ENCODE data around the gene NR6A1. TPM values are rescaled to one million over a fixed set of nuclear protein-coding genes. Genes with fewer than 3 reads are reported as not detected.

NR6A1 gene
- total and polyA plus RNA-seq, 2 experiments from 2014 or later: 0.16 TPM; not detected in 1

DNA sequence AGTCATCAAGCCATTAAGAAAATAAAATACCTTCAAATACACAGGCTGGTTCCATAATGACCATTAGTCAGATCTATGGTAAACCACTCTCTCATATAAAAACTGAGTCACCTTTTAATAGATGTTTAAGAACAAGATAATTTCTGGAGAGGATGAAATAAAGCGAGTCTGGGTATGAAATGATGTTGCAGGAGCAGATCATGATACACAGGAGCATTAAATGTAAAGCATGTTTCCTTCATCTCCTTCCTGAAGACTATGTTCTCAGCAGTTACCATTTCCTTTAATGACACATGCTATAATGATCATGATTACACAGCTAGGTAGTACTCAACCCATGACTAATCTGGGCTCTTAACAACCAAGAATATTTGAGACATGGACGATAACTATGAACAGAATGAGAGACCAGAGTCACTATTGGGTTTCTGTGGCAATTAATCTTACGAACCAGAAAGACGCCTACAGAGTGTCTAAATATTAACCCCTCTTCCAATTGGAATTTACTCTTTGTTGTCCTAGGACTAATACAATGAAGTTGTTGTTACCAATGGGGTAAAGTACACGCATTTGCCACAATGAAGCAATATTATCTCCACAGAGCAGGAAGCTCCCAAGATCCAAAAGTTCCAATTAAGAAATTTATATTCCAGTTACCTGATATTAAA lies 105.6 kb downstream of the NR6A1 start:
- peak; percentile 91 for DNase-seq
- Histone ChIP-seq H4K20me1 (ENCODE audit: insufficient read depth) (no peaks in the 10 kb centered on the region), H3K36me3 (ENCODE audit: low read depth) (no peaks in the 10 kb centered on the region), H3K27me3 (replicated peaks; ENCODE audit: insufficient read depth) (no peaks in the 10 kb centered on the region), H2AFZ (no peak overlapping the region), H3K9me3 (ENCODE audit: low read depth) (no peaks in the 10 kb centered on the region), H3K9me2 (ENCODE audit: insufficient read depth) (no peaks in the 10 kb centered on the region), H3K9ac (0 out of 2 replicates have a peak overlapping the region, but pooled peaks have one; percentile 2), H3K79me2 (ENCODE audit: insufficient read depth) (peaks cover 87% of the 10 kb centered on the region), H3K4me2 (ENCODE audit: unreplicated experiment) (peak overlapping the region; percentile 60), H3K4me3 (0 out of 2 replicates have a peak overlapping the region, but pooled peaks have one; percentile 33), H3K27ac (peak overlapping the region; percentile 71), H3F3A (ENCODE audit: insufficient read depth) (peaks cover 37% of the 10 kb centered on the region), H3K4me1 (ENCODE audit: insufficient read depth) (peaks cover 24% of the 10 kb centered on the region)
- WGBS, 2 experiments (ENCODE audit: low coverage in 1 of 2, low lambda C conversion rate in 2 of 2, missing lambda C conversion rate in 2 of 2): 15 to 19% methylated on average over 5 of the region's 5 CpGs
- in situ Hi-C loops (cut with MboI): no loop called here
- TF ChIP-seq EZH2 (IDR thresholded peaks at IDR 0.05; ENCODE audit: insufficient read depth, poor library complexity, severe bottlenecking): no peak
- TF ChIP-seq EZH2phosphoT487 (IDR thresholded peaks at IDR 0.05; ENCODE audit: insufficient read depth, low read depth): no peak

DNA sequence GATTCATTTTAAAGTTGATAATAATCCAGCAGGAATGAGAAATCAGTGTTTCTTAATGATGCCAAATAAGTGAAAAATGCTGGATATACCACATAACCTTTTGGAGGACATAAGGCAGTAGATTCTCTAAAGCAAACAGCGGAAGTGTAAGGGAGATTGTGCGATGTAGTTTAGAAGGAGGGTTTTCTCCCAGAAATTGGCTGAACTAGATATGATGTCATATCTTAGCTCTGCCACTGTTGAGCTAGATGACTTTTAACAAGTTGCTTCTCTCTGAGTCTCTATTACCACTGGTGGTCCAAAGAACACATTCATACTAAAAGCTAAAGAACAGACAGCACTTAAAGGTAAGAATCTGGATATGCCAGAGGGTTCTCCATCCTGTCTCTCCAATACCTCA lies 107.0 kb downstream of the NR6A1 start:
- Histone ChIP-seq H3F3A (ENCODE audit: insufficient read depth) (peaks cover 49% of the 10 kb centered on the region), H3K9me3 (ENCODE audit: low read depth) (no peaks in the 10 kb centered on the region), H3K79me2 (ENCODE audit: insufficient read depth) (peaks cover 79% of the 10 kb centered on the region), H3K4me3 (no peak overlapping the region), H3K27ac (no peak overlapping the region), H3K27me3 (replicated peaks; ENCODE audit: insufficient read depth) (no peaks in the 10 kb centered on the region), H3K4me1 (ENCODE audit: insufficient read depth) (peaks cover 25% of the 10 kb centered on the region), H3K9ac (no peak overlapping the region), H3K4me2 (ENCODE audit: unreplicated experiment) (no peak overlapping the region), H3K9me2 (ENCODE audit: insufficient read depth) (no peaks in the 10 kb centered on the region), H3K36me3 (ENCODE audit: low read depth) (no peaks in the 10 kb centered on the region), H2AFZ (no peak overlapping the region), H4K20me1 (ENCODE audit: insufficient read depth) (no peaks in the 10 kb centered on the region)
- in situ Hi-C loops (cut with MboI): no loop called here
- TF ChIP-seq EZH2phosphoT487 (IDR thresholded peaks at IDR 0.05; ENCODE audit: insufficient read depth, low read depth) (no peak), EZH2 (IDR thresholded peaks at IDR 0.05; ENCODE audit: insufficient read depth, poor library complexity, severe bottlenecking) (no peak)
- DNase-seq: no peak
- WGBS, 2 experiments (ENCODE audit: low coverage in 1 of 2, low lambda C conversion rate in 2 of 2, missing lambda C conversion rate in 2 of 2): 94% methylated on average over 2 of the region's 2 CpGs

DNA sequence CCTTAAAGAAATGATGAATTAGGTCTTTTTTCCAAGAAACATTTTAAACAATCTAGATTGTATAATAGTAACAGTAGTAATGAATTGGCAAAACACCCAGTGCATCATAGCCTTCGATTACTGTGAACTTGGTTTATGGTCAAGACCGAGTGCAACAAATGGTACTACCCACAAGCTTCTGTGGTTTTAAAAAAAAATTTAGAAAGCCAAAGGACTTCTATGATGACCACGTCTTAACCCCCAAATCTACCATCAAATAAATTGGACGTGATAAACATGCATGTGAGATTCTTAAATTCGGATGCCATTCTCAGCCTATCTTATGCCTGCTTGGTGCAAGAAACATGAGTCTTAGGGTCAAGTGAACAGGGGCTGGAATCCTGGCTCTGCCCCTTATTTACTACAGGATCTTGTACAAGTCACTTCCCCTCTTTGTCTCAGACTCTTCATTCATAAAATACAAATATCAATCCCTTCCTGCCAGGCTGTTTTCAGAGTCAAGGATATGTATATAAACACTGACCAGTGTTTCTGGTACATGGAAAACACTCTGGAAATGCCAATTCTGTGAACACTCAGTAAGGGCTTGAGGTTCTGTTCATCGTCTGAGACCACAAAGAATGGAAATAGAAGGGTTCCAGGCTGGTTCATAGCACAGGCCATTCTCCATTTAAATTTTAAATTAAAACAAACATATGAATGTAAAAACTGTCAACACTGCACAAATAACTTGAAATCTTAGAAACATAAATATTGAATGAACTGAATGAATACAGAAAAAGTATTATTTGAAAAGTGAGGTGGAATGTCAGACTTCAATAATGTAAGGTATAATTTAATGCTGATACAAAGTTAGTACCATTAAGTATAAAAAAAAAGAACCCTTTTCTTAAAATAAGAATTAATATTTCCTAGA lies 107.8 kb downstream of the NR6A1 start:
- Histone ChIP-seq H4K20me1 (ENCODE audit: insufficient read depth) (no peaks in the 10 kb centered on the region), H3K9me2 (ENCODE audit: insufficient read depth) (no peaks in the 10 kb centered on the region), H3K4me1 (ENCODE audit: insufficient read depth) (peaks cover 25% of the 10 kb centered on the region), H3K36me3 (ENCODE audit: low read depth) (no peaks in the 10 kb centered on the region), H3K27ac (no peak overlapping the region), H3F3A (ENCODE audit: insufficient read depth) (peaks cover 55% of the 10 kb centered on the region), H3K9me3 (ENCODE audit: low read depth) (no peaks in the 10 kb centered on the region), H3K9ac (no peak overlapping the region), H3K27me3 (replicated peaks; ENCODE audit: insufficient read depth) (no peaks in the 10 kb centered on the region), H2AFZ (no peak overlapping the region), H3K4me2 (ENCODE audit: unreplicated experiment) (no peak overlapping the region), H3K4me3 (no peak overlapping the region), H3K79me2 (ENCODE audit: insufficient read depth) (peaks cover 71% of the 10 kb centered on the region)
- DNase-seq: no peak
- WGBS, 2 experiments (ENCODE audit: low coverage in 1 of 2, low lambda C conversion rate in 2 of 2, missing lambda C conversion rate in 2 of 2): 93 to 95% methylated on average over 6 of the region's 6 CpGs
- TF ChIP-seq EZH2phosphoT487 (IDR thresholded peaks at IDR 0.05; ENCODE audit: insufficient read depth, low read depth): no peak
- no peak for TF ChIP-seq EZH2 (IDR thresholded peaks at IDR 0.05; ENCODE audit: insufficient read depth, poor library complexity, severe bottlenecking)
- in situ Hi-C loops (cut with MboI): no loop called here

DNA sequence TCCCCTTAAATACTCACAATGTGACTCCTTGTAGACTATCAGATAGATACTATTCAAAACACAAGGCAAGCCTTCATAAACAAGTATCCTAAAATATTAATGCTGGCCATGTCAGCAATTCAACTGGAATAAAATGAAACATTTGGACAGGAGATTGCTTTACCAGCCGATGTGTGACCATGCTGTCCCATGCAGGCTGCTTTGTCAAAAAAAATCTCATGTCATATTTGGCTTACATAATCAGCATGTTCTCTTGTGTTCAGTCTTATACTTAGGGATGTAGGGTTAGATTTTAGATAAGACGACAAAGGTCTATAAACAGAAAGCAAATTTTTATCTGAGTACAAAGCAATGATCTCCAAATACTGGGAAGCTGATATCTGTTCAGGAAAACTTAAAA lies 108.5 kb downstream of the NR6A1 start:
- Histone ChIP-seq H3K9me2 (ENCODE audit: insufficient read depth) (no peaks in the 10 kb centered on the region), H3F3A (ENCODE audit: insufficient read depth) (peaks cover 61% of the 10 kb centered on the region), H3K4me1 (ENCODE audit: insufficient read depth) (peaks cover 30% of the 10 kb centered on the region), H3K36me3 (ENCODE audit: low read depth) (no peaks in the 10 kb centered on the region), H4K20me1 (ENCODE audit: insufficient read depth) (no peaks in the 10 kb centered on the region), H2AFZ (no peak overlapping the region), H3K27me3 (replicated peaks; ENCODE audit: insufficient read depth) (no peaks in the 10 kb centered on the region), H3K9ac (no peak overlapping the region), H3K4me3 (no peak overlapping the region), H3K79me2 (ENCODE audit: insufficient read depth) (peaks cover 63% of the 10 kb centered on the region), H3K9me3 (ENCODE audit: low read depth) (no peaks in the 10 kb centered on the region), H3K27ac (no peak overlapping the region), H3K4me2 (ENCODE audit: unreplicated experiment) (no peak overlapping the region)
- DNase-seq: no peak
- TF ChIP-seq EZH2phosphoT487 (IDR thresholded peaks at IDR 0.05; ENCODE audit: insufficient read depth, low read depth) (no peak), EZH2 (IDR thresholded peaks at IDR 0.05; ENCODE audit: insufficient read depth, poor library complexity, severe bottlenecking) (no peak)
- WGBS, 2 experiments (ENCODE audit: low coverage in 1 of 2, low lambda C conversion rate in 2 of 2, missing lambda C conversion rate in 2 of 2): 95 to 98% methylated on average over 2 of the region's 2 CpGs
- in situ Hi-C loops (cut with MboI): no loop called here
